Cardiac muscle cell (in vitro differentiated cells and primary cell): Measurements from ENCODE around the gene IFT122. TPM values are rescaled to one million over a fixed set of nuclear protein-coding genes. Genes with fewer than 3 reads are reported as not detected.
"Not testable (repeated sequence)": the region's sequence is repeated elsewhere in the genome, so short reads cannot be mapped to it uniquely, and the experiment has no call there.

ENCODE experiments used
- DNase-seq, 2 donors: peaks; one replicate each; pipeline versions ENCODE4 v3.0.0 to v3.0.0-alpha.2; 2010 to 2017; ENCODE audit warnings: low read depth in 1 of 2, low spot score in 1 of 2
- H3K27ac ChIP-seq: fragments of 200-600 bp; sonication (generic); 2 replicates; pipeline ENCODE4 v1.5.1; 2016
- H3K27me3 ChIP-seq: fragments of 200-600 bp; sonication (generic); 2 replicates; pipeline ENCODE4 v1.6.0; 2016; ENCODE audit warnings: control low read depth
- H3K36me3 ChIP-seq: fragments of 200-600 bp; sonication (generic); 2 replicates; pipeline ENCODE4 v1.5.1; 2016; ENCODE audit warnings: control low read depth
- H3K4me1 ChIP-seq: fragments of 200-600 bp; sonication (generic); 2 replicates; pipeline ENCODE4 v1.8.1; 2017; ENCODE audit warnings: low read depth, mild to moderate bottlenecking, mixed run types
- H3K4me3 ChIP-seq: fragments of 200-600 bp; sonication (generic); 2 replicates; pipeline ENCODE4 v1.5.1; 2016; ENCODE audit warnings: mild to moderate bottlenecking
- H3K9me3 ChIP-seq: fragments of 200-600 bp; sonication (generic); 2 replicates; pipeline ENCODE4 v1.5.1; 2017; ENCODE audit warnings: low read depth, mild to moderate bottlenecking, control low read depth
- CTCF ChIP-seq: IDR thresholded peaks from 2 replicates; pipeline ENCODE4 v1.5.1; 2012; ENCODE audit warnings: low read depth, mild to moderate bottlenecking, low read length
- polyA plus RNA-seq: library from polyadenylated mRNA; unstranded; fragments of >200 nt; fragmentation: Nextera tagmentation; extraction: Ambion mirVana; gene quantifications from 2 replicates; pipeline ENCODE4 v1.2.1, GENCODE V29; 2016
- total RNA-seq: library from RNA; depleted of rRNA; stranded (reverse); fragments of >200 nt; gene quantifications from 2 replicates; pipeline ENCODE4 v1.2.3, GENCODE V29; 2016

The IFT122 gene
- total and polyA plus RNA-seq, 2 experiments from 2014 or later: 21.9 to 31.5 TPM

GRCh38 chr3:129540776-129541516 lies 100.9 kb downstream of the IFT122 start:
- no peak for DNase-seq
- H3K36me3 ChIP-seq: no peaks in the 10 kb centered on the region
- H3K9me3 ChIP-seq: no peaks in the 10 kb centered on the region
- TF ChIP-seq CTCF: no peak
- no peaks in the 10 kb centered on the region for H3K27me3 ChIP-seq
- H3K4me1 ChIP-seq: no peaks in the 10 kb centered on the region
- H3K27ac ChIP-seq: no peak overlapping the region
- H3K4me3 ChIP-seq: no peak overlapping the region

GRCh38 chr3:129542747-129543146 lies 102.7 kb downstream of the IFT122 start:
- Histone ChIP-seq H3K4me1 (no peaks in the 10 kb centered on the region), H3K27me3 (no peaks in the 10 kb centered on the region), H3K4me3 (no peak overlapping the region), H3K36me3 (no peaks in the 10 kb centered on the region), H3K9me3 (no peaks in the 10 kb centered on the region), H3K27ac (no peak overlapping the region)
- DNase-seq: no peak
- TF ChIP-seq CTCF: no peak

GRCh38 chr3:129543156-129543790 lies 103.2 kb downstream of the IFT122 start, which contains the start of gene H1-8:
TSS of gene H1-8 (plus strand) at chr3:129543175. CDS start at chr3:129543219, 44 bp downstream.
- H3K36me3 ChIP-seq: no peaks in the 10 kb centered on the region
- TF ChIP-seq CTCF: no peak
- no peaks in the 10 kb centered on the region for H3K9me3 ChIP-seq
- no peak within 1 kb of the TSS for H3K27ac ChIP-seq
- no peaks in the 10 kb centered on the region for H3K4me1 ChIP-seq
- DNase-seq: no peak
- no peak within 1 kb of the TSS for H3K4me3 ChIP-seq
- H3K27me3 ChIP-seq: no peaks in the 10 kb centered on the region

GRCh38 chr3:129543999-129544398 lies 104.0 kb downstream of the IFT122 start:
- Histone ChIP-seq H3K27me3 (no peaks in the 10 kb centered on the region), H3K4me1 (no peaks in the 10 kb centered on the region), H3K4me3 (no peak overlapping the region), H3K36me3 (no peaks in the 10 kb centered on the region), H3K9me3 (no peaks in the 10 kb centered on the region), H3K27ac (no peak overlapping the region)
- TF ChIP-seq CTCF: no peak
- no peak for DNase-seq

- H3K36me3 ChIP-seq, DNase-seq, H3K27me3 ChIP-seq, H3K27ac ChIP-seq, H3K9me3 ChIP-seq, H3K4me3 ChIP-seq, H3K4me1 ChIP-seq: not testable (repeated sequence)
Observed at GRCh38 chr3:129545951-129546350, 105.9 kb downstream of the IFT122 start.

- H3K4me3 ChIP-seq: no peak overlapping the region
- H3K27me3 ChIP-seq: no peaks in the 10 kb centered on the region
- no peak overlapping the region for H3K27ac ChIP-seq
- no peak for DNase-seq
- no peaks in the 10 kb centered on the region for H3K36me3 ChIP-seq
- H3K4me1 ChIP-seq: peaks cover 6% of the 10 kb centered on the region
- TF ChIP-seq CTCF: no peak
- H3K9me3 ChIP-seq: no peaks in the 10 kb centered on the region
Observed at GRCh38 chr3:129547241-129547640, 107.2 kb downstream of the IFT122 start.
